ENCODE results near the gene SOAT2. TPM values are rescaled to one million over a fixed set of nuclear protein-coding genes. Genes with fewer than 3 reads are reported as not detected.

The SOAT2 gene
- total and polyA plus RNA-seq, 2 experiments from 2014 or later = 0.43 TPM; not detected in 1

DNA sequence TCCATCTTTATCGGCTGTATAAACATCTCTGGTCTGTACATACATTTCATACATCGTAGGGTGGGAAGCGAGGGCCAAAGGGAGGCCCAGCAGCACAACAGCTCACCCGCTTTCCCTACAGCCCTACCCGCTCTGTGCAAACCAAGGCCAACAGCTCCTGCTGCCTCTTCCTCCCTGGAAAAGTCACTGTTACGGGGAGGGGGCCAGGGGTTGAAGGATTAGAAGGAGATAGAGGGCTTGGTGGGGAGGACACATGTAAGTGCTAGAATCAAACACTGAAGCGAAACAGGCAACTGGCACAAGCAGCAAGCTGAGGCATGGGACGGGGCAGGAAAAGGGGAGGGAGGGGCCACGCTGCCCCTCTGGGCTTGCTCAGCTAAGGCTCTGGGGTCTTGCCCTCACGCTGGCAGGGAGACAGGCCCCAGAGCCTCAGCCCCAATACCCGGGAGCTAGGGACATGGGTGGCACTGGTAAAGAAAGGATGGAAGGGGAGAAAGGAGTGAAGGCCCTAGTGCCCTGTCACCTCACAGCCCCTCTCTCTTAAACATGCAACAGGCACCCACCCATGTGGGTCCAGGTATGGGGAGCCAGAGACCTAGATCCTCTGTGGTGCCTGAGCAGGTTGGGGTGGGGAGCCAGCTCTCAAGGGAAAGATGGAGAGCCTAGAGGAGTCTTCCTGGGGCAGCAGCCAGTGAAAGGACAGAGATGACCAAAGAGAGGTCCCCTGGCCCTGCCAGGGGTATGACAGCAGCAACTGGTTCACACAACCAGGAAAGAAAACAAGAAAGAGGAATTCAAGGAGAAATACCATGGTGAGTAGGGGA is 38.5 kb upstream of the SOAT2 start:
- in situ Hi-C loops (cut with MboI) = no loop called here

DNA sequence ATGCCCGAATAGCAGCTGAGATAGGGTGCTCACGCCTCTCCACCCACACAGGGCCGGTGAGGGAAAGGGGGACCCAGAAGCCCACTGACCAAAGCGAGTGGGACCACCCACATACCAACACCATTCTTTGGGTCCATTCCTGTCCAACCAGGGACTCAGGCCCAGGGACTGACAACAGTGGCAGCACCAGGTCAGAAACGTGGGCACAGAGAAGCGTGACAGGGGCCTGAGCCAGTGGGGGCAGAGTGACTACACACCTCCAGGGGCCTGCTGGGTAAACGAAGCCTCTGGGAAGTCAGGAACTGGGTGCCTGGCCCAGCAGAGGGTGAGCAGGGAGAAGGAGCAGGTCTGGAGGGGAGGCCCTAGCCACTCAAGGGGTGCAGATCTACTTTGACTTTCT is 37.8 kb upstream of the SOAT2 start:
- no peak overlapping the region for H3K4me2 ChIP-seq (ENCODE audit: unreplicated experiment)
- 47 to 49% methylated on average over 7 of the region's 7 CpGs for WGBS, 2 experiments (ENCODE audit: low coverage in 1 of 2, low lambda C conversion rate in 2 of 2, missing lambda C conversion rate in 2 of 2)
- H3K9ac ChIP-seq = peak overlapping the region; percentile 65; the same call in 1 of the 2 replicates

More for the DNA sequence above, 38.5 kb upstream of the SOAT2 start:
- H3K79me2 ChIP-seq (ENCODE audit: insufficient read depth) = no peaks in the 10 kb centered on the region
- H3K4me3 ChIP-seq = no peak overlapping the region
- H3K9me2 ChIP-seq (ENCODE audit: insufficient read depth) = no peaks in the 10 kb centered on the region
- peak overlapping the region; percentile 77 for H3K27ac ChIP-seq
- no peaks in the 10 kb centered on the region for H3K27me3 ChIP-seq (replicated peaks; ENCODE audit: insufficient read depth)
- H3K4me1 ChIP-seq (ENCODE audit: insufficient read depth) = peaks cover 23% of the 10 kb centered on the region
- 71 to 72% methylated on average over 11 of the region's 11 CpGs for WGBS, 2 experiments (ENCODE audit: low coverage in 1 of 2, low lambda C conversion rate in 2 of 2, missing lambda C conversion rate in 2 of 2)
- no peak for DNase-seq
- H3K9ac ChIP-seq = peak overlapping the region; percentile 51
- H3K36me3 ChIP-seq (ENCODE audit: low read depth) = peaks cover 7% of the 10 kb centered on the region; the same call in 1 of the 2 replicates
- H2AFZ ChIP-seq = no peak overlapping the region
- H3F3A ChIP-seq (ENCODE audit: insufficient read depth) = peaks cover 45% of the 10 kb centered on the region
- TF ChIP-seq EZH2phosphoT487 (IDR thresholded peaks at IDR 0.05; ENCODE audit: insufficient read depth, low read depth) (no peak), EZH2 (IDR thresholded peaks at IDR 0.05; ENCODE audit: insufficient read depth, poor library complexity, severe bottlenecking) (no peak)
- H3K4me2 ChIP-seq (ENCODE audit: unreplicated experiment) = no peak overlapping the region
- H3K9me3 ChIP-seq (ENCODE audit: low read depth) = no peaks in the 10 kb centered on the region
- H4K20me1 ChIP-seq (ENCODE audit: insufficient read depth) = no peaks in the 10 kb centered on the region

DNA sequence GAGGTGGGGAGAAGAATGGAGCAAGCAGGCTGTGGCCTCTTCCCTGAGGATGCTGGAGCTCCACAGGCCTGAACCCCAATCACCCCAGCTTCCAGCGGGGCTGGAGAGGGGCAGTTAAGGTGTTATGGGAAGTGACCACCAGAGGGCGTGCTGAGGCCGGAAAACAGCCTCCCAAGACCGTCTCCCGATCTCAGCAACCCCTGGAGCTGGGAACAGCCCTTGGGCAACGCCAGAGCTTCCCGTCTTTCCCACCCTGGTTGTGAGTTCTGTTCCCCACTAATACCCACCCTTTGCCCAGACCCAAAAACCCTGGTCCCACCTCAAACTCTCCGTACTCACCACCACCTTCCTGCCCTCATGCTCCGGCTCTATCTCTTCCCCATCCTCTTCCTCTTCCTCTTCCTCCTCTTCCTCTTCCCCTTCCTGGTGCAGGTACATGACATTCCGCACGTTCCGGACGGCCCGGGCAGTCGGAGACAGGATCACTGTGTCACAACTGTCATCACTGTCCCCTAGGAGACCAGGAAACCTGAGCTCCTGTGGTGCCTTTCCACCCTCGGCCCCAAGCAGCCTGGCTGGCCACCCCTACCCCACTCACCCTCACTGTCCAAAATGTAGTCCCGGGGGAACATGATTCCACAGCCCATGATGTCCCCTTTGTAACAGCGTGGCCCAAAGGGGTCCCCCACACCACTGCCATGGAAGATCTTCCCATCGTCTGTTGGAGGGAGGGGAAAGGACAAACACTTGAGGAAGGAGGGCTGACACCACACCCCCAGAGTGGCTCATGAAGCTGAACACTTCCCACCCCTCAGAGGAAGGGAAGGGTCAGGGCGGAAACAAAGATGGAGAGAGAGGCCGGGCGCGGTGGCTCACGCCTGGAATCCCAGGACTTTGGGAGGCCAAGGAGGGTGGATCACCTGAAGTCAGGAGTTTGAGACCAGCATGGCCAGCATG is 37.0 kb upstream of the SOAT2 start:
- no peaks in the 10 kb centered on the region for H3K79me2 ChIP-seq (ENCODE audit: insufficient read depth)
- H3K9ac ChIP-seq = peak overlapping the region; percentile 65
- H3K9me2 ChIP-seq (ENCODE audit: insufficient read depth) = no peaks in the 10 kb centered on the region
- H3K27me3 ChIP-seq (replicated peaks; ENCODE audit: insufficient read depth) = no peaks in the 10 kb centered on the region
- in situ Hi-C loops (cut with MboI) = no loop called here
- WGBS, 2 experiments (ENCODE audit: low coverage in 1 of 2, low lambda C conversion rate in 2 of 2, missing lambda C conversion rate in 2 of 2) = 38 to 40% methylated on average over 23 to 24 of the region's 24 CpGs
- no peak overlapping the region for H2AFZ ChIP-seq
- peaks cover 37% of the 10 kb centered on the region for H3K4me1 ChIP-seq (ENCODE audit: insufficient read depth)
- H4K20me1 ChIP-seq (ENCODE audit: insufficient read depth) = no peaks in the 10 kb centered on the region
- H3K36me3 ChIP-seq (ENCODE audit: low read depth) = peaks cover 7% of the 10 kb centered on the region; the same call in 1 of the 2 replicates
- H3K9me3 ChIP-seq (ENCODE audit: low read depth) = no peaks in the 10 kb centered on the region
- TF ChIP-seq EZH2phosphoT487 (IDR thresholded peaks at IDR 0.05; ENCODE audit: insufficient read depth, low read depth) (no peak), EZH2 (IDR thresholded peaks at IDR 0.05; ENCODE audit: insufficient read depth, poor library complexity, severe bottlenecking) (no peak)
- H3K27ac ChIP-seq = peak overlapping the region; percentile 61
- H3F3A ChIP-seq (ENCODE audit: insufficient read depth) = peaks cover 41% of the 10 kb centered on the region
- H3K4me3 ChIP-seq = no peak overlapping the region
- peak; percentile 89 for DNase-seq
- H3K4me2 ChIP-seq (ENCODE audit: unreplicated experiment) = peak overlapping the region; percentile 7

More for the DNA sequence above, 37.8 kb upstream of the SOAT2 start:
- H3K27me3 ChIP-seq (replicated peaks; ENCODE audit: insufficient read depth) = no peaks in the 10 kb centered on the region
- H2AFZ ChIP-seq = no peak overlapping the region
- H3K27ac ChIP-seq = peak overlapping the region; percentile 77
- no peaks in the 10 kb centered on the region for H4K20me1 ChIP-seq (ENCODE audit: insufficient read depth)
- no peak for DNase-seq
- H3K79me2 ChIP-seq (ENCODE audit: insufficient read depth) = no peaks in the 10 kb centered on the region
- H3K9me2 ChIP-seq (ENCODE audit: insufficient read depth) = no peaks in the 10 kb centered on the region
- in situ Hi-C loops (cut with MboI) = no loop called here
- no peaks in the 10 kb centered on the region for H3K9me3 ChIP-seq (ENCODE audit: low read depth)
- peaks cover 7% of the 10 kb centered on the region; the same call in 1 of the 2 replicates for H3K36me3 ChIP-seq (ENCODE audit: low read depth)
- H3K4me3 ChIP-seq = no peak overlapping the region
- peaks cover 45% of the 10 kb centered on the region for H3F3A ChIP-seq (ENCODE audit: insufficient read depth)
- no peak for TF ChIP-seq EZH2phosphoT487 (IDR thresholded peaks at IDR 0.05; ENCODE audit: insufficient read depth, low read depth)
- TF ChIP-seq EZH2 (IDR thresholded peaks at IDR 0.05; ENCODE audit: insufficient read depth, poor library complexity, severe bottlenecking) = no peak
- peaks cover 29% of the 10 kb centered on the region for H3K4me1 ChIP-seq (ENCODE audit: insufficient read depth)

Data from GM23248 (cell line).